Peyer's patch (tissue), 4 donors: ENCODE results near the gene VGLL3.

ENCODE experiments used
- POLR2A ChIP-seq, 2 donors: fragments of 450-650 bp; IDR thresholded peaks; one replicate each; pipeline ENCODE4 v1.5.1; 2017; ENCODE audit warnings: antibody characterized with exemption in 2 of 2, mild to moderate bottlenecking in 2 of 2, moderate library complexity in 2 of 2
- TF ChIP-seq, protein P1 (sequence below), 6 experiments: fragments of 450-650 bp in 4 of 6; fragments of 200-600 bp in 2 of 6; sonication (generic) in 1 of 6; IDR thresholded peaks; one replicate each; pipeline ENCODE4 v1.5.1; 2017 to 2019; ENCODE audit warnings: antibody characterized with exemption in 6 of 6, mild to moderate bottlenecking in 3 of 6, moderate library complexity in 1 of 6

DNA sequence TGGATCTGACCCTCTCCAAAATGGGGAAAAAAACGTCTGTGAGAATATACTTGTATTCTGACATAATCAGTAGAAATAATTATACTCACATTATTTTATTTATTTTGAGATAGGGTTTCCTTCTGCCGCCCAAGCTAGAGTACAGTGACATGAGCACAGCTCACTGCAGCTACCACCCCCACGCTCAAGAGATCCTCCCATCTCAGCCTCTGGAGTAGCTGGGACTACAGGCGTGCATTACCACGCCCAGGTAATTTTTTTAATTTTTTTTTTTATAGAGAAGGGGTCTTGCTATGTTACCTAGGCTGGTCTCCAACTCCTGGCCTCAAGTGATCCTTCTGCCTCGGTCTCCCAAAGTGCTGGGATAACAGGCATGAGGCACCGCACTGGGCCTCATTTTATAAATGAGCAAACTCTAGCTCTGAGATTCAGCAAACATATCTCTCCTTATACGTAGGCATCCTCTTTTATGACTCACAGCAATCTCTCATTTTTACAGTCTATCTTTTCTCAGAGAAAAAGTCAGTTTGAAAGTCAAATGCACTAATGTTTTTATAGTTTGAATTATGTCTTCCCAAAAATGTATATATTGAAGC, 989 bp upstream of the VGLL3 start:
- TF ChIP-seq, protein P1, sequence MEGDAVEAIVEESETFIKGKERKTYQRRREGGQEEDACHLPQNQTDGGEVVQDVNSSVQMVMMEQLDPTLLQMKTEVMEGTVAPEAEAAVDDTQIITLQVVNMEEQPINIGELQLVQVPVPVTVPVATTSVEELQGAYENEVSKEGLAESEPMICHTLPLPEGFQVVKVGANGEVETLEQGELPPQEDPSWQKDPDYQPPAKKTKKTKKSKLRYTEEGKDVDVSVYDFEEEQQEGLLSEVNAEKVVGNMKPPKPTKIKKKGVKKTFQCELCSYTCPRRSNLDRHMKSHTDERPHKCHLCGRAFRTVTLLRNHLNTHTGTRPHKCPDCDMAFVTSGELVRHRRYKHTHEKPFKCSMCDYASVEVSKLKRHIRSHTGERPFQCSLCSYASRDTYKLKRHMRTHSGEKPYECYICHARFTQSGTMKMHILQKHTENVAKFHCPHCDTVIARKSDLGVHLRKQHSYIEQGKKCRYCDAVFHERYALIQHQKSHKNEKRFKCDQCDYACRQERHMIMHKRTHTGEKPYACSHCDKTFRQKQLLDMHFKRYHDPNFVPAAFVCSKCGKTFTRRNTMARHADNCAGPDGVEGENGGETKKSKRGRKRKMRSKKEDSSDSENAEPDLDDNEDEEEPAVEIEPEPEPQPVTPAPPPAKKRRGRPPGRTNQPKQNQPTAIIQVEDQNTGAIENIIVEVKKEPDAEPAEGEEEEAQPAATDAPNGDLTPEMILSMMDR (IDR thresholded peaks at IDR 0.05), result no peak
- TF ChIP-seq POLR2A (IDR thresholded peaks at IDR 0.05), result no peak
